ENCODE measurements around the gene LRRC39. TPM values are rescaled to one million over a fixed set of nuclear protein-coding genes. Genes with fewer than 3 reads are reported as not detected.

Gene LRRC39
- total RNA-seq, 1 experiment from 2014 or later: 0.46 TPM

- no peak overlapping the region for H3K4me3 Mint-ChIP-seq
- H3K36me3 Mint-ChIP-seq: peaks cover 30% of the 10 kb centered on the region
- H3K27me3 Mint-ChIP-seq (ENCODE audit: low read depth): no peaks in the 10 kb centered on the region
- no peak for ATAC-seq
- H3K4me1 Mint-ChIP-seq: no peaks in the 10 kb centered on the region
- ChIA-PET CTCF (no interaction called here), POLR2A (no interaction called here)
- DNase-seq (ENCODE audit: low spot score): no peak
- no peak overlapping the region for H3K27ac Mint-ChIP-seq
- TF ChIP-seq SP1 (CRISPR knock-in tag; conservative IDR thresholded peaks at IDR 0.05) (no peak), TCF7 (CRISPR knock-in tag; IDR thresholded peaks at IDR 0.05; ENCODE audit: low read depth) (no peak), ZNF532 (CRISPR knock-in tag; IDR thresholded peaks at IDR 0.05; ENCODE audit: borderline replicate concordance) (no peak), MYBL2 (CRISPR knock-in tag; IDR thresholded peaks at IDR 0.05) (no peak), FOXP4 (CRISPR knock-in tag; IDR thresholded peaks at IDR 0.05) (no peak), NR3C1 (CRISPR knock-in tag; conservative IDR thresholded peaks at IDR 0.05; ENCODE audit: low read depth) (no peak)
- peaks cover 9% of the 10 kb centered on the region; the same call in 1 of the 2 replicates for H3K9me3 Mint-ChIP-seq
Measured at GRCh38 chr1:100109554-100110066, 68.4 kb downstream of the LRRC39 start.

- CTCF ChIA-PET: no interaction called here
Measured at GRCh38 chr1:100107696-100108095, 70.4 kb downstream of the LRRC39 start.

More at GRCh38 chr1:100107696-100108095, 70.4 kb downstream of the LRRC39 start:
- ATAC-seq: no peak
- Mint-ChIP-seq H3K4me1 (no peaks in the 10 kb centered on the region), H3K27me3 (ENCODE audit: low read depth) (no peaks in the 10 kb centered on the region), H3K36me3 (peaks cover 35% of the 10 kb centered on the region), H3K9me3 (no peaks in the 10 kb centered on the region), H3K27ac (no peak overlapping the region), H3K4me3 (no peak overlapping the region)
- no peak for TF ChIP-seq NFE2L1 (CRISPR knock-in tag; IDR thresholded peaks at IDR 0.05)
- no peak for TF ChIP-seq AFF4 (CRISPR knock-in tag; IDR thresholded peaks at IDR 0.05; ENCODE audit: borderline replicate concordance)
- no peak for DNase-seq (ENCODE audit: low spot score)
- POLR2A ChIA-PET: no interaction called here

Measured in WTC11 (cell line).